GM19351 (cell line): ENCODE data around the gene DGKQ.

Experiments used
- ATAC-seq: cut with Tn5 transposase; IDR thresholded peaks from one replicate; pipeline ENCODE4 v1.9.1; 2021; ENCODE audit warnings: mild to moderate bottlenecking, moderate library complexity; ENCODE audit not compliant: unreplicated experiment

DGKQ gene, protein sequence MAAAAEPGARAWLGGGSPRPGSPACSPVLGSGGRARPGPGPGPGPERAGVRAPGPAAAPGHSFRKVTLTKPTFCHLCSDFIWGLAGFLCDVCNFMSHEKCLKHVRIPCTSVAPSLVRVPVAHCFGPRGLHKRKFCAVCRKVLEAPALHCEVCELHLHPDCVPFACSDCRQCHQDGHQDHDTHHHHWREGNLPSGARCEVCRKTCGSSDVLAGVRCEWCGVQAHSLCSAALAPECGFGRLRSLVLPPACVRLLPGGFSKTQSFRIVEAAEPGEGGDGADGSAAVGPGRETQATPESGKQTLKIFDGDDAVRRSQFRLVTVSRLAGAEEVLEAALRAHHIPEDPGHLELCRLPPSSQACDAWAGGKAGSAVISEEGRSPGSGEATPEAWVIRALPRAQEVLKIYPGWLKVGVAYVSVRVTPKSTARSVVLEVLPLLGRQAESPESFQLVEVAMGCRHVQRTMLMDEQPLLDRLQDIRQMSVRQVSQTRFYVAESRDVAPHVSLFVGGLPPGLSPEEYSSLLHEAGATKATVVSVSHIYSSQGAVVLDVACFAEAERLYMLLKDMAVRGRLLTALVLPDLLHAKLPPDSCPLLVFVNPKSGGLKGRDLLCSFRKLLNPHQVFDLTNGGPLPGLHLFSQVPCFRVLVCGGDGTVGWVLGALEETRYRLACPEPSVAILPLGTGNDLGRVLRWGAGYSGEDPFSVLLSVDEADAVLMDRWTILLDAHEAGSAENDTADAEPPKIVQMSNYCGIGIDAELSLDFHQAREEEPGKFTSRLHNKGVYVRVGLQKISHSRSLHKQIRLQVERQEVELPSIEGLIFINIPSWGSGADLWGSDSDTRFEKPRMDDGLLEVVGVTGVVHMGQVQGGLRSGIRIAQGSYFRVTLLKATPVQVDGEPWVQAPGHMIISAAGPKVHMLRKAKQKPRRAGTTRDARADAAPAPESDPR

GRCh38 chr4:973431-974397, at the start of gene DGKQ:
TSS of gene DGKQ (minus strand) at chr4:973569. CDS start at chr4:973482, 87 bp downstream.
- peak; percentile 70 for ATAC-seq

DNA sequence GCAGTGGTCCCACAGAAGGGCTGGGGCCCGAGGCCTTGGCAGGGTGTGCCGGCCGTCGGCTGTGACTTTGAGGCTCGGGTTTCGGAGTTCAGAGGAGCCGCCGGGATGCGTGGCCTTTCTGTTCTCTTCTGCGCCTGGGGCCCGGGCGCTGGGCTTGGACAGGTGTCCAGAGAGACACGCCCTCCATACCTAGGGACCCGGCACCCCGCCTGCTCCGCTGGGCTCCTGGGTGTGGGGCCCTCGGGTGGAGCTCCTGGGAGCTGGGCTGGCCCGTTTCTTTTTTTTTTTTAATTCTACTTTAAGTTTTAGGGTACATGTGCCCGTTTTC, 49.3 kb upstream of the DGKQ start:
- no peak for ATAC-seq

DNA sequence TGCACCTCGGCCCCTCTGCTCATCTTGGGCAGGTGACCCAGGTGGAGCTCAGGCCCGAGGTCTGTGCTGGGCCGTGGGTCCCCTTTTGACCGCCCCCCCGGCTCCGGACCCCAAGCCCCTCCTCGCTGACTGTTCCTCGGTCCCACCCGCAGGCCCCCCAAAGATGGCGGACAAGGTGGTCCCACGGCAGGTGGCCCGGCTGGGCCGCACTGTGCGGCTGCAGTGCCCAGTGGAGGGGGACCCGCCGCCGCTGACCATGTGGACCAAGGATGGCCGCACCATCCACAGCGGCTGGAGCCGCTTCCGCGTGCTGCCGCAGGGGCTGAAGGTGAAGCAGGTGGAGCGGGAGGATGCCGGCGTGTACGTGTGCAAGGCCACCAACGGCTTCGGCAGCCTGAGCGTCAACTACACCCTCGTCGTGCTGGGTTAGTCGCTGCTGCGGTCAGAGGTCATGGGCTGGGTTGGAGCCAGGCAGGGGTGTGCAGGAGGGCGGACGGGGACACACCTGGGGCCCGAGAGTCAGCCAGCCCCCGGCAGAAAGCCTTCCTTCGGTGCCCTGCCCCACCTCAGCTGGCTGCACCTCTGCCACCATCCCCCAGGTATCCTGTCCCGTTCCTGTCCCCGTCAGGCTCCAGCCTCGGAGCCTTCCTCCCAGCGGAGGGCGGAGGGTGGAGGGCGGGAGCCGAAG, 48.8 kb upstream of the DGKQ start:
- no peak for ATAC-seq

- peak; percentile 71 for ATAC-seq
Measured at GRCh38 chr4:1021386-1022050, 48.1 kb upstream of the DGKQ start.

DNA sequence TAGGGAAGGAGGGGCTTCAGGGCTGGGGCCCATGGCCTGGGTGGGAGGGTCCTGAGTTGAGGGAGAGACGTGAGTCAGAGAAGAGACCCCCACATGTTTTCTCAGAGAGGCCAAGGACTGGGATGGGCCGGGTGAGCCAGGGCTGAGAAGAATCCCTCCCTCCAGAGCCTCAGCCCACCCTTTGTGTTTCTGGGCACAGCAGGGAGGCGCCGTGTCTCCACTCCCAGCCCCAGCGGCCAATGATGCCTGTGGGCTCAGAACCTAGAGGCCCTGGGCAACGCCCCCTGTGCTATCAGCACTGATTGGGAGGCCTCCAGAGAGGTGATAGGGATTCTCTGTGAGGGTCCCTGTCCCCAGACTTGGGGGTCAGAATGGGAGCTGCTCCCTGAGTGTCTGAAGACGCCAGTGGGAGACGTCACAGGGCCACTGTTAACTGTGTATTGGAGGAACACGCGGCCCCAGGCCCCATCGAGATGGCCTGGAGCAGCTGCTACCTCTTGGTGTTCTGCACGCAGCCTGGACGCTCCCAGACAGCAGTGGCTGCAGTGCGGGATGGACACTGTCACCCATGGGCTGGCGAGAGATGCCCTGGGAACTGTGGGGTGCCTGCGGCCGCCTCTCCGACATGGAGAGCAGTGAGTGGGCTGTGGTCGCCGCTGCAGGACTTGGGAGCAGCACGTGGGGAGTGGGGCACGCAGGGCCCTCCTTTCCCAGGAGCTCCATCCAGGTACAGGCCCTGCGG, 46.5 kb upstream of the DGKQ start:
- no peak for ATAC-seq

GRCh38 chr4:1019320-1019719, 46.0 kb upstream of the DGKQ start:
- ATAC-seq, result no peak

GRCh38 chr4:1018147-1019020, 45.0 kb upstream of the DGKQ start:
- no peak for ATAC-seq

GRCh38 chr4:1017706-1018105, 44.3 kb upstream of the DGKQ start:
- no peak for ATAC-seq

- ATAC-seq, result no peak
Measured at GRCh38 chr4:1017211-1017610, 43.8 kb upstream of the DGKQ start.

- no peak for ATAC-seq
Measured at GRCh38 chr4:1015746-1016145, 42.4 kb upstream of the DGKQ start.

DNA sequence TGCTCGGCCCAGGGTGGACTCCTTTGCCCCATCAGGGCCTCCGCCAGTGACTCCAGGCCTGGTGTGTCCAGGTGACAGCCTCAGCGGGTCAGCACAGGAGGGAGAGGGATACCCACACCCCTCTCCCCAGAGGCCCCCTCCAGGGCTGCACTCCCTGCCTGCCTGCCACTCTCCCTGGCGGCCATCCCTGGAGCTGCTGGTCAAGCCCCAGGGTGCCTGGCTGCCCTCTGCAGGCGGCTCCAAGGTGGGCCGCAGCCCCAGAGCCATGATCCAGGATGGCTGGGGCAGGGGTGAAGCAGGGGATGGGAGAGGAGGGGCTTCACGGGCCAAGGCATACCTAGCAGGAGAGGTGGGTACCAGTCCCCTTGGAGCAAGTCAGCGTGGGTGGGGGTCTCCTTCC, 41.8 kb upstream of the DGKQ start:
- ATAC-seq, result no peak

DNA sequence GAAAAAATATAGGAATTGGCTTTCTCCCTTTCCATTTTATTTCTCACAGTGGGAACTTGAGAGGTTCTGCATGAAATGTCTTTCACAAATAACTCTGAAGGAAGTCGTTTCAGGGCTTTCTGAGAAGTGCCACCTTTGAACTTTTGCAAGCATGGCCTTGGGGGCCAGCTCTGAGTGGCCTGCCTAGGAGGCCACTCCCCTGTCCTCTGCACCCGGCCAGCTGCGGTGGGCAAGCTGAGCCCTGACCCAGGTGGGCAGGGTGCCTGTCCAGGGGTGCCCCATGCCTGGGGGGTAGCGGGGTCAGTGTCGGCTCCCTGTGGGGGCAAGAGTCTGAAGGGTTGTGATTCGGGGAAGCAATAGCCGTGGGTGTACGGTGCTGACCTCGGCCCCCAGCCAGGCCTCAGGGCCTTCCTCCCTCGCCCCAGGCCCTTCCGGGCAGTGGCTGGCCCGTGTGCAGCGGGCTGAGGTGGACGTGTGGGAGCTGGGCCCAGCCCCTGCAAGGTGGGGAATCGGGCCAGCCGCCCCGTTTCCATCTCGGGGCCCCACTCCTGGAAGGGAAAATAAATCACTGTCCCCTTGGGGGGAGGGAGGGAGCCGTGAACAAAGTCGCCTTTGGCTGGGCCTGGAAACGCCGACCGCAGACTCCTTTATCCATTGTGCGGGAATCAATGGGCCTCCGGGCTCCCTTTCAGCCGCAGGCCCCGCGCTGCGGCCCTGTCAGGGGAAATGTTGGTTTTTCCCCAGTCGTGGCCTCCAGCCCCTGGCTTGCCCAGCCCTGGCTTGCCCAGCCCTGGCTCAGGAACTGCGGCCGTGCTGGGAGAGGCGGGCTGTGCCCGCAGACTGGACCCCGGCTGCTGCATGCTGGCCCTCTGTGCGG, 41.2 kb upstream of the DGKQ start:
- no peak for ATAC-seq

GRCh38 chr4:1013225-1014073, 40.1 kb upstream of the DGKQ start:
- ATAC-seq, result no peak

DNA sequence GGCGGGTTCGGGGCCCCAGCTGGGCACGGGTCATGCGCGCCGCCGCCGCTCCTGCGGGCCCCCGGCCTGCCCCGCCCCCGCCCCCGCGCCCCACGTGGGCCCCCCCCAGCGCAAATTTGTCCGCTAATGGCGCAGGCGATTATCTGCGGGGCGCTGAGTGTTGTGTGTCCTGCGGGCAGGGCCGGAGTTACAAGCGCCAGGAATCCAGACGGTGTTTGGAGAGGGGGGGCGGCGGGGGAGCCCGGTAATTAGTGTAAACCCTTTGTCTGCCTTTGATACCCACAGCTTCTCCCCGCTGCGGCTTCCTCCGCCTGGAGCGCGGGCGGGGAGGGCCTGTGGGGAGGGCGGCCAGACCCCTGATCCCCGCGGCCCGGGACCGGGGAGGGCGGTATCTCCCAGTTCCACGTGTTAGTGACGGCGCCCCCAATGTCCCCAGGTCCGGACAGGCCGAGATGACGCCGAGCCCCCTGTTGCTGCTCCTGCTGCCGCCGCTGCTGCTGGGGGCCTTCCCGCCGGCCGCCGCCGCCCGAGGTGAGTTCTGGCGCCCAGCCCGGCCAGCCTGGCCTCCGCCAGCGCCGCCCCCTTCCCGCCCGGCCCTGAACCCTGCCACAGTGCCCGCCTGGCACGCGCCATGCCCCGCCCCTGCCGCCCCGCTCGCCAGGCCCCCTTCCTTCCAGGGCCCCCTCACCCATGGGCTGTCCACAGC, 38.8 kb upstream of the DGKQ start:
- ATAC-seq, result no peak

DNA sequence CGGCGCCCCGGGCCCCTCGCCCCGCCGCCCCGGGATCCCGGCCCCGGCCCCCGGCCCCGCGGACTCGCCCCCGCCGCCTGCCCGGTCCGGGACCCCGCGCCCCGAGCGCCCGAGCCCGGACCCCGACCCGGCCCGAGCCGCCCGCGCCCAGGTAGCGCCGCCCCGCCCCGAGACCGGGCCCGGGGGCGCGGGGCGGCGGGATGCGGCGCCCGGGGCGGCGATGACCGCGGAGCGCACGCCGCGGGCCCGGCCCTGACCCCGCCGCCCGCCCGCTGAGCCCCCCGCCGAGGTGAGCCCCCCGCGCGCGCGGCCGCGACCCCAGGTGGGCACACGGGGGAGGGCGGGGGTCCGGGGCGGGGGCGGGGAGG, 38.3 kb upstream of the DGKQ start:
- ATAC-seq, result no peak
